ENCODE data around the gene ZNF142. TPM values are rescaled to one million over a fixed set of nuclear protein-coding genes. Genes with fewer than 3 reads are reported as not detected.
A peak's percentile ranks its signal among the peaks of the same experiment; 100 is the strongest.

Gene ZNF142
- total and polyA plus RNA-seq, 4 donors = 7.2 to 29.4 (median 12.4) TPM

DNA sequence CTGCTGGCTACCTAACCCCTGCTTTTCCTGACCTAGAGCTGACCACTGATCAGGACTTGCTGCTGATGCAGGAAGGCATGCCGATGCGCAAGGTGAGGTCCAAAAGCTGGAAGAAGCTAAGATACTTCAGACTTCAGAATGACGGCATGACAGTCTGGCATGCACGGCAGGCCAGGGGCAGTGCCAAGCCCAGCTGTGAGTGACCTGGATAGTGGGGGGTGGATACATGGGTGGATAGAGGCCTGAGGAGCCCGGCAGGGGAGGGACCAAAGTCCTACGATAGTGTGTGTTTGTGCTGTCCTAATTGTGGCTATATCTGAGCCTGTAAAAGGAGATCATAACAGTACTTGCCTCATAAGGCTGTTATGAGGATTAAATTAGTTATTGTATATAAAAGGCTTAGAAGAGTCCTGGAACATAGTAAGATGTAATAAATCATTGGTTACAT lies 43.5 kb downstream of the ZNF142 start:
- Histone ChIP-seq H3K27me3 (ENCODE audit: control insufficient read depth in 3 of 3, insufficient read depth in 3 of 3, low read length in 2 of 3) (no peaks in the 10 kb centered on the region), H3K27ac (ENCODE audit: low read depth in 1 of 2, low read length in 1 of 2) (no peak overlapping the region), H3K4me1 (ENCODE audit: control insufficient read depth in 5 of 5, insufficient read depth in 5 of 5, low read length in 5 of 5) (no peaks in the 10 kb centered on the region), H3K36me3 (ENCODE audit: control insufficient read depth in 4 of 4, insufficient read depth in 4 of 4, low read length in 4 of 4) (no peaks in the 10 kb centered on the region), H3K9me3 (ENCODE audit: control insufficient read depth in 4 of 4, insufficient read depth in 3 of 4, low read length in 3 of 4) (no peaks in the 10 kb centered on the region), H3K4me3 (no peak overlapping the region), H3K9ac (ENCODE audit: insufficient read depth in 1 of 2, low read length in 2 of 2) (no peak overlapping the region)
- no peak for ATAC-seq (ENCODE audit: insufficient read depth, low FRiP score)
- WGBS, 2 donors = 86 to 90% methylated on average over 6 of the region's 6 CpGs
- TF ChIP-seq, protein P1, sequence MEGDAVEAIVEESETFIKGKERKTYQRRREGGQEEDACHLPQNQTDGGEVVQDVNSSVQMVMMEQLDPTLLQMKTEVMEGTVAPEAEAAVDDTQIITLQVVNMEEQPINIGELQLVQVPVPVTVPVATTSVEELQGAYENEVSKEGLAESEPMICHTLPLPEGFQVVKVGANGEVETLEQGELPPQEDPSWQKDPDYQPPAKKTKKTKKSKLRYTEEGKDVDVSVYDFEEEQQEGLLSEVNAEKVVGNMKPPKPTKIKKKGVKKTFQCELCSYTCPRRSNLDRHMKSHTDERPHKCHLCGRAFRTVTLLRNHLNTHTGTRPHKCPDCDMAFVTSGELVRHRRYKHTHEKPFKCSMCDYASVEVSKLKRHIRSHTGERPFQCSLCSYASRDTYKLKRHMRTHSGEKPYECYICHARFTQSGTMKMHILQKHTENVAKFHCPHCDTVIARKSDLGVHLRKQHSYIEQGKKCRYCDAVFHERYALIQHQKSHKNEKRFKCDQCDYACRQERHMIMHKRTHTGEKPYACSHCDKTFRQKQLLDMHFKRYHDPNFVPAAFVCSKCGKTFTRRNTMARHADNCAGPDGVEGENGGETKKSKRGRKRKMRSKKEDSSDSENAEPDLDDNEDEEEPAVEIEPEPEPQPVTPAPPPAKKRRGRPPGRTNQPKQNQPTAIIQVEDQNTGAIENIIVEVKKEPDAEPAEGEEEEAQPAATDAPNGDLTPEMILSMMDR (IDR thresholded peaks at IDR 0.05; ENCODE audit: control extremely low read depth, extremely low read depth) = no peak
- DNase-seq = no peak

DNA sequence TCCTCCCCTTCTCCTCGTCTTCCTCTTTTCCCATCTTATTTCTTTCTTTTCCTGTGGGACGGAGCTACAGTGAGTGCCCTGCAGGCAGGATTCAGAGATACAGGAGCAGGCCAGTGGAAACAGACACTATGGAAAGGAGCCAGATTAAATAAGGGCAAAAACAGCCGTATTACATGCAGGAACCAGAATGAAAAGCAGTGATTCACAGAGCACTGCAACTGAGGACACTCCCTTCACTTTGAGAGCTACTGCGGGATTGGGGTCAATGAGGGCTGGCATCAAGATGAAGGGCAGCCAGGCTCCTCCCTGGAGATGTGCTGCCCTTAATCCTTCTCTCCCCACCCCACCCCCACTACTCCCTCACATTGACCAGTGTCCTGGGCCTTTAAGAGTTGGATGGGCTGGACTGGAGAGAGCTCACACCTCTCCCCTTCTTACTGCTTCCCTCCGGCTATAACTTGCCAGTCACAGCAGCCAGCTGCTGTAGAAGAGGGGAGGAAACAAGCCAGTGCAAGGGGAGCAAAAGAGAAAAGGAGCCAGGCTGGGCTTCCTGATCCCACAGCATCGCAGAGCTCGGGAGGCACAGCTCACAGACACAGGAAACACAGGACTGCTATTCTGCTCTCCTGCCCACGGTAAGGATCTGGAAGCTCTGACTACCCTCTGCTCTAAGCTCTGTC lies 51.8 kb downstream of the ZNF142 start, which contains the start of gene PLCD4:
TSS of gene PLCD4 (plus strand) at position 464 of the 680 bp plus-strand sequence. CDS start 7,841 bp downstream, outside the sequence.
- DNase-seq (peak; percentile 66 to 88 (median 84)), ATAC-seq (ENCODE audit: insufficient read depth, low FRiP score) (peak; percentile 62)
- TF ChIP-seq, protein P1 (IDR thresholded peaks at IDR 0.05; ENCODE audit: control extremely low read depth, extremely low read depth) = no peak
- Histone ChIP-seq H3K4me3 (no peak within 1 kb of the TSS), H3K36me3 (ENCODE audit: control insufficient read depth in 4 of 4, insufficient read depth in 4 of 4, low read length in 4 of 4) (no peaks in the 10 kb centered on the region), H3K9me3 (ENCODE audit: control insufficient read depth in 4 of 4, insufficient read depth in 3 of 4, low read length in 3 of 4) (no peaks in the 10 kb centered on the region), H3K27ac (ENCODE audit: low read depth in 1 of 2, low read length in 1 of 2) (no peak within 1 kb of the TSS), H3K27me3 (ENCODE audit: control insufficient read depth in 3 of 3, insufficient read depth in 3 of 3, low read length in 2 of 3) (no peaks in the 10 kb centered on the region), H3K4me1 (ENCODE audit: control insufficient read depth in 5 of 5, insufficient read depth in 5 of 5, low read length in 5 of 5) (peaks cover 0 to 23% (median 0%) of the 10 kb centered on the region in 5 donors), H3K9ac (ENCODE audit: insufficient read depth in 1 of 2, low read length in 2 of 2) (peak within 1 kb of the TSS in 1 of 2 donors; percentile 50)
- 31 to 40% methylated on average over 8 of the region's 8 CpGs for WGBS, 2 donors

DNA sequence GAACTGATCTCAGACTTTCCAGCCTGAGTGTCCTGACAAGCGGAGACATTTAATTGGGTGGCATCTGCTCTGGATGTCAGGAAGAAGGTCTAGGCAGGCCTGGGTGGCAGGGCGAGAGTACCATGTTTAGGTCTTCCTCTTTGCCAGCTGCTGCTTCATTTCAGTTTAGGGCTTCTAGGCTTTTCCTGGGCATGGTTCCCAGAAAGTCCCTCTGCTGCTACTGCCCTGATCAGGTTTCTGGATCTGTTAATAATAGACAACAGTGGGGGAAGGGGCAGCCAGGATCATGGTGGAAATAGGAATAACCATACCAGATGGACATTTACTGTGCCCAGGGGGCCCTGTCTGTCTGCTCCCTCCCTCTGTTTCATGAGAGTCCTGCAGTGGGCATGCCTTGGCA lies 54.0 kb downstream of the ZNF142 start:
- TF ChIP-seq, protein P1 (IDR thresholded peaks at IDR 0.05; ENCODE audit: control extremely low read depth, extremely low read depth) = no peak
- 84 to 87% methylated on average over 2 of the region's 2 CpGs for WGBS, 2 donors
- H3K9ac ChIP-seq (ENCODE audit: insufficient read depth in 1 of 2, low read length in 2 of 2) = no peak overlapping the region
- H3K36me3 ChIP-seq (ENCODE audit: control insufficient read depth in 4 of 4, insufficient read depth in 4 of 4, low read length in 4 of 4) = no peaks in the 10 kb centered on the region
- ATAC-seq (ENCODE audit: insufficient read depth, low FRiP score) = no peak
- DNase-seq = peak; percentile 27 to 84 (median 65)
- peaks cover 0 to 23% (median 0%) of the 10 kb centered on the region in 5 donors for H3K4me1 ChIP-seq (ENCODE audit: control insufficient read depth in 5 of 5, insufficient read depth in 5 of 5, low read length in 5 of 5)
- no peak overlapping the region for H3K4me3 ChIP-seq
- H3K9me3 ChIP-seq (ENCODE audit: control insufficient read depth in 4 of 4, insufficient read depth in 3 of 4, low read length in 3 of 4) = no peaks in the 10 kb centered on the region
- no peaks in the 10 kb centered on the region for H3K27me3 ChIP-seq (ENCODE audit: control insufficient read depth in 3 of 3, insufficient read depth in 3 of 3, low read length in 2 of 3)
- no peak overlapping the region for H3K27ac ChIP-seq (ENCODE audit: low read depth in 1 of 2, low read length in 1 of 2)

Small RNA genes within 50 kb of the gene (small RNA-seq; reads per million reads assigned to genes)
- not detected for gene RNU6-136P (ENCODE audit: low replicate concordance)

Other genes starting within 250 kb of the ZNF142 start
- gene VIL1, start 240.5 kb downstream of the ZNF142 start, total RNA-seq = under 1 TPM; 0.21 to 0.77 TPM
- gene VIL1, start 240.5 kb downstream of the ZNF142 start, polyA plus RNA-seq = under 1 TPM; 0.06 to 0.09 TPM
- 10 to 100 TPM; 13.6 to 23.5 TPM for gene USP37, start 91.3 kb downstream of the ZNF142 start, total RNA-seq
- 1 to 10 TPM; 2.6 to 2.7 TPM for gene USP37, start 91.3 kb downstream of the ZNF142 start, polyA plus RNA-seq
- gene CNOT9, start 90.8 kb downstream of the ZNF142 start, total RNA-seq = 10 to 100 TPM; 37.7 to 39.9 TPM
- 10 to 100 TPM; 18.0 to 24.7 TPM for gene CNOT9, start 90.8 kb downstream of the ZNF142 start, polyA plus RNA-seq
- gene PLCD4, start 51.7 kb downstream of the ZNF142 start, total RNA-seq = 1 to 10 TPM; 1.1 to 4.7 TPM
- gene PLCD4, start 51.7 kb downstream of the ZNF142 start, polyA plus RNA-seq = under 1 TPM; 0.07 to 0.49 TPM
- gene BCS1L, start 60 bp upstream of the ZNF142 start, total RNA-seq = 10 to 100 TPM; 21.4 to 45.2 TPM
- gene BCS1L, start 60 bp upstream of the ZNF142 start, polyA plus RNA-seq = 10 to 100 TPM; 31.5 to 38.8 TPM
- 10 to 100 TPM; 15.5 to 20.0 TPM for gene RNF25, start 12.4 kb upstream of the ZNF142 start, total RNA-seq
- gene RNF25, start 12.4 kb upstream of the ZNF142 start, polyA plus RNA-seq = 10 to 100 TPM; 20.0 to 34.4 TPM
- gene STK36, start 12.5 kb upstream of the ZNF142 start, total RNA-seq = 10 to 100 TPM; 39.7 to 70.6 TPM
- 10 to 100 TPM; 18.0 to 22.9 TPM for gene STK36, start 12.5 kb upstream of the ZNF142 start, polyA plus RNA-seq
- gene TTLL4, start 51.2 kb upstream of the ZNF142 start, total RNA-seq = 10 to 100 TPM; 25.1 to 30.5 TPM
- 10 to 100 TPM; 18.6 to 19.6 TPM for gene TTLL4, start 51.2 kb upstream of the ZNF142 start, polyA plus RNA-seq
- gene CYP27A1, start 122.5 kb upstream of the ZNF142 start, total RNA-seq = 100 to 1,000 TPM in 1 of 2 donors, 10 to 100 TPM in 1; 38.3 to 110 TPM
- gene CYP27A1, start 122.5 kb upstream of the ZNF142 start, polyA plus RNA-seq = 10 to 100 TPM; 65.3 to 88.9 TPM
- gene PRKAG3, start 172.2 kb upstream of the ZNF142 start, total RNA-seq = not detected
- gene PRKAG3, start 172.2 kb upstream of the ZNF142 start, polyA plus RNA-seq = under 1 TPM in 1 of 2 donors, not detected in 1; 0.01 TPM
- gene WNT6, start 200.2 kb upstream of the ZNF142 start, total RNA-seq = under 1 TPM; 0.40 to 0.54 TPM
- gene WNT6, start 200.2 kb upstream of the ZNF142 start, polyA plus RNA-seq = under 1 TPM; 0.08 to 0.16 TPM
- under 1 TPM; 0.65 to 0.77 TPM for gene WNT10A, start 221.2 kb upstream of the ZNF142 start, total RNA-seq
- under 1 TPM; 0.17 to 0.43 TPM for gene WNT10A, start 221.2 kb upstream of the ZNF142 start, polyA plus RNA-seq